Measurements from ENCODE around the gene GET4. TPM values are rescaled to one million over a fixed set of nuclear protein-coding genes. Genes with fewer than 3 reads are reported as not detected.
"Not testable (repeated sequence)": the region's sequence is repeated elsewhere in the genome, so short reads cannot be mapped to it uniquely, and the experiment has no call there.

The GET4 gene
- total and polyA plus RNA-seq, 5 experiments from 2014 or later = 23.0 to 64.1 (median 34.6) TPM

DNA sequence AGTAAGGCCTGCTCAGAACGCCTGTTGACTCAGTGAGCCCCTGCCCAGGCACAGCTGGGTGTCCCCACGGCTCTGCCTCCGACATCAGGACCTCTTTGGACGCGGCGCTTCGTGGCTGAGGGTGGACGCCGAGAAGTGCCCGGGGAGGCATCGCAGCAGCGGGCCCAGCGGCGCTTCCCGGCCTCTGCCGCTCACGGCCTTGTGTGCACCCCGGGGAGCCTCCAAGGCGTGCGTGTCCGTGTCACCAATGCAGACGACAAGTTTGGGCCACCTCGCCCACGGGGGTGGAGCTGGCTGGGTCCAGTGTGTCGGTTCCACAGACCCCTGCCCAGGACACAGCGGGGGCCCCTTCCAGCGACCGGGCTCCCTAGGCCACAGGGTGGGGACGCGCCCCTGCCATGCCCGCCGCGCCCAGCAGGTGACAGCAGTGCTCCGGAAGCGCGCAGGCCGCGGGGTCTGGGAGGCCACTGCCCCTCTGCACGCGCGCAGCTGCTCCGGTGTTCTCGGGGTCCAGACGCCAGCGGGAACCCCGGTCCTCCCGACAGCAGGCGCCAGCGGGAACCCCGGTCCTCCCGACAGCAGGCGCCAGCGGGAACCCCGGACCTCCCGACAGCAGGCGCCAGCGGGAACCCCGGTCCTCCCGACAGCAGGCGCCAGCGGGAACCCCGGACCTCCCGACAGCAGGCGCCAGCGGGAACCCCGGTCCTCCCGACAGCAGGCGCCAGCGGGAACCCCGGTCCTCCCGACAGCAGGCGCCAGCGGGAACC lies 32.4 kb downstream of the GET4 start:
- ATAC-seq = peak; percentile 65 to 77
- POLR2A ChIA-PET = interaction anchor here (0.6 to 2.5 kb wide), 12 partner anchors 10 to 224 kb away, joined by 3 to 13 read pairs (median 4); partner anchors contain the start of gene COX19
- not testable (repeated sequence) for H3K9me3 Mint-ChIP-seq, H3K36me3 Mint-ChIP-seq, H3K27me3 Mint-ChIP-seq
- peak; percentile 25 to 74 (median 64) for DNase-seq
- Mint-ChIP-seq H3K4me1 (peaks cover 2 to 15% (median 9%) of the 10 kb centered on the region in 4 donors), H3K4me3 (peak overlapping the region in 5 of 10 donors; percentile 22 to 50 (median 28)), H3K27ac (peak overlapping the region in 1 of 10 donors; percentile 24)

DNA sequence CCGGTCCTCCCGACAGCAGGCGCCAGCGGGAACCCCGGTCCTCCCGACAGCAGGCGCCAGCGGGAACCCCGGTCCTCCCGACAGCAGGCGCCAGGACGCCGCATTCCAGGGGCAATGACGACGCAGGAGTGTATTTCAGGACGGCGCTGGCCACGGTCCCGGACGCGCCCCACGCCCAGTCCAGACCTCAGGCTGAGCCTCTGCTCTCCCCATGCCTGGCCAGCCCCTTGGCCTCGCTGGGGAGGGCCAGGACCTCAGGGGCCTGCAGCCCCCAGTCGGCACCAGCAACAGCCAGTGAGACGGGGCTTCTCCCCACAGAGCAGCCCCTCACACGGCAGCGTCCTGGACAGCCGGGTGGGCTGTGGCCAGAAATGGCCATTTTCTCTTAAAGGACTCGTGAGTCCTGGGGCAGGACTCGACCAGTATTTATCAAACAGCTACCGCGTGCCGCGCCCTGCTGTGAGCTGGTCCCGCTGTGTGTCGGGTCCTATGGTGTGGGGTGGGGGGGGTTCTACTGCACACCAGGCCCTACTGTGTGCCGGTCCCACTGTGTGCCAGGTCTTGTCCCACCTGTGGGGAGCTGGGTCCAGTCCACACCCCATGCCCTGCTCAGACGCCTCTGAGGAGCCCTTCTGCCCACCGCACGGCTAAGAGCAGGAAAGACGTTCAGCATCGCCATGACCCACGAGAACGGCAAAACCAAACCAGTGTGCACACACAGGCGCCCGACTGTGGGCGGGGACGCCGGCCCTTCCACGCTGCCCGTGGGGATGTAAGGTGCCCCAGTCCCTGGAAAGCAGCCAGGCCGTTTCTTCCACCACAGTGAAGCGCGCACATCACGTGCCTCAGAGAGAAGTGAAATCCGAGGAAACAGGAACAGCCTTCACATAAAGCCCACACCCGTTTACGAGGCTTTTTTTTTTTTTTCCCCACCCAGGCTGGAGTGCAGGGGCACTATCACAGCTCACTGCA lies 33.3 kb downstream of the GET4 start:
- no peaks in the 10 kb centered on the region for H3K36me3 Mint-ChIP-seq
- peak overlapping the region; percentile 54 to 84 (median 72) for H3K4me3 Mint-ChIP-seq
- no peaks in the 10 kb centered on the region for H3K9me3 Mint-ChIP-seq
- ATAC-seq = peak; percentile 47 to 50
- POLR2A ChIA-PET = interaction anchor here (0.6 to 2.5 kb wide), 13 partner anchors 9 to 223 kb away, joined by 3 to 13 read pairs (median 5); partner anchors contain the start of gene COX19
- H3K4me1 Mint-ChIP-seq = peaks cover 2 to 15% (median 9%) of the 10 kb centered on the region in 4 donors
- H3K27me3 Mint-ChIP-seq = no peaks in the 10 kb centered on the region
- H3K27ac Mint-ChIP-seq = peak overlapping the region in 9 of 10 donors; percentile 40 to 80 (median 59)
- peak in 5 of 10 donors; percentile 32 to 46 (median 35) for DNase-seq

DNA sequence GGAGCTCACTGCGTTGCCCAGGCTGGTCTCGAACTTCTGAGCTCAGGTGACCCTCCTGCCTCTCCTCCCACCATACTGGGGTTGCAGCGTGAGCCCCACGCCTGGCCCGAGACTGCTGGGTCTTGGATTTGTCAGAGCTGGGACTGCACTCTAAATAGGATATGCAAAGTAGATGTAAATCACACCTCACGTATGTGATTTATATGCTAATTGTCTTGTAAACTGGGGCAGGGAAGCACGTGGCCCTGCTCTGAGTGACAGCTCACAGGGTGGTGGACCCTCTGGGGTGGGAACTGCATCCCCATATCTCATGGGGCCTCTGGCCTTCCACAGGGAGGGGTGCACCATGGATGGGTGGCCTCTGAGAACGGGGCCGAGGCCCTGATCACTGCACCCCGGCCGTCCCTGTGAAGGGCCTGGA lies 34.1 kb downstream of the GET4 start:
- H3K4me3 Mint-ChIP-seq = peak overlapping the region; percentile 54 to 84 (median 70)
- peak in 1 of 2 donors; percentile 26 for ATAC-seq

DNA sequence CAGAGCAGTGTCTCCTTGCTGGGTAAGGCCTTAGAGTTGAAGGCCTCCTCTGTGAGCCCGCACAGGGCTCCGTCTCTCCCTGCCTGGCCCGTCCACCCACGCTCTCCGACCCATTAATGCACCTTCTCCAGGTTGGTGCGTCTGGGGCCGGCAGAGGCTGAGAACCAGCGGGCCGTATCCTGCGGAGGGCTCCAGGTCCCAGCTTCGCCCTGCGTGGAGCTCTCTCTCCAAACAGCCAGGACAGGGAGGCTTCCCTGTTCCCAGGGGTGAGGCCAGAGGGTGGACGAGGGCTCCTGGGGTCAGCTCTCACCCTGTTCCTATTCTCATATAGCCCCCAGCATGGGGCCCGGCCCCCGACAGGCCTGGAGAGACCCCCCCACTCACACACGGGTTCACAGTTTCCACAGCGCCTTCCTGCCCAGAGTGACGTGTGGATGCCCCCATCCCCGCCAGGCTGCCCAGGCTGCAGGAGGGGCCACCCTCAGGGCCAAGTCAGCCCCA lies 34.6 kb downstream of the GET4 start:
- POLR2A ChIA-PET = interaction anchor here (0.9 to 2.5 kb wide), 6 partner anchors 10 to 66 kb away, joined by 3 to 13 read pairs (median 6); no protein-coding TSS in a partner anchor
- H3K27ac Mint-ChIP-seq = no peak overlapping the region
- DNase-seq = no peak
- no peaks in the 10 kb centered on the region for H3K9me3 Mint-ChIP-seq
- H3K4me1 Mint-ChIP-seq = peaks cover 2 to 15% (median 11%) of the 10 kb centered on the region in 4 donors
- ATAC-seq = no peak
- H3K4me3 Mint-ChIP-seq = no peak overlapping the region
- H3K36me3 Mint-ChIP-seq = no peaks in the 10 kb centered on the region
- no peaks in the 10 kb centered on the region for H3K27me3 Mint-ChIP-seq

More for the DNA sequence above, 34.1 kb downstream of the GET4 start:
- POLR2A ChIA-PET = interaction anchor here (0.9 to 2.5 kb wide), 7 partner anchors 11 to 65 kb away, joined by 3 to 13 read pairs (median 5); partner anchors contain the start of gene COX19
- Mint-ChIP-seq H3K9me3 (no peaks in the 10 kb centered on the region), H3K27ac (peak overlapping the region in 5 of 10 donors; percentile 6 to 80 (median 40)), H3K27me3 (no peaks in the 10 kb centered on the region), H3K4me1 (peaks cover 2 to 15% (median 9%) of the 10 kb centered on the region in 4 donors), H3K36me3 (no peaks in the 10 kb centered on the region)
- DNase-seq = no peak

DNA sequence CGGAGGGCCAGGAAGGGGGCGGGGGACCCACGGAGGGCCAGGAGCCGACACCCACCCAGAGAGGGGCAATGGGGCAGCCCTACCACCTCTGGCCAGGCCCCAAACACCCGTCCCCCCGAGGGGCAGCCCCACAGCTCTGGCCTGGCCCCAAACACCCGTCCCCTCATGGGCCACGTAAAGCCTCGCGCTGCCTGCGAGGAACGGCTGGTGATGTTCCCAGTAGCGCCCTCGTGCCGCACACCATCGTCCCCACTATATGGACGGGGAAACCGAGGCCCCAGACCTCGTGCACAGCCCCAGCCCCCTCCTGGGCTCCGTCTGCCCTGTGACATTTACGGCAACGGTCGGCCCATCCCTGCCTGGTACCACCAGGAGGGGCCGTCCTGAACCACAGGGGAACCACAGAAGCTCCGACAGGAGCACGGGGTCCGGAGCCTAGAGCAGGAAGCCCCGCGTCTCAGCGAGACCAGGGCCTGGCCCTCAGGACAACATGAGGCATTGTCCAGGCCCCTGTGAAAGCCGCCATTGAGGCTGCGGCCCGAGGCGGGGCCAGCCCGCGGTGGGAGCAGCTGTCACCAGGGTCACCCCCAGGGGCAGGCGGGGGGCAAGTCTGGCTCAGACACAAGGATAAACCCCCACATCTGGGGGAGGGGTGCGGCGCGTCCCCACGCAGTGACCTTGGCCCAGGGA lies 35.6 kb downstream of the GET4 start:
- Mint-ChIP-seq H3K4me1 (peaks cover 7 to 19% (median 13%) of the 10 kb centered on the region in 4 donors), H3K36me3 (no peaks in the 10 kb centered on the region), H3K27me3 (no peaks in the 10 kb centered on the region), H3K27ac (peak overlapping the region in 1 of 10 donors; percentile 33), H3K9me3 (no peaks in the 10 kb centered on the region), H3K4me3 (no peak overlapping the region)
- DNase-seq = no peak
- ATAC-seq = no peak
- POLR2A ChIA-PET = interaction anchor here (0.9 to 2.3 kb wide), 2 partner anchors 11 to 65 kb away, joined by 3 to 8 read pairs; no protein-coding TSS in a partner anchor

DNA sequence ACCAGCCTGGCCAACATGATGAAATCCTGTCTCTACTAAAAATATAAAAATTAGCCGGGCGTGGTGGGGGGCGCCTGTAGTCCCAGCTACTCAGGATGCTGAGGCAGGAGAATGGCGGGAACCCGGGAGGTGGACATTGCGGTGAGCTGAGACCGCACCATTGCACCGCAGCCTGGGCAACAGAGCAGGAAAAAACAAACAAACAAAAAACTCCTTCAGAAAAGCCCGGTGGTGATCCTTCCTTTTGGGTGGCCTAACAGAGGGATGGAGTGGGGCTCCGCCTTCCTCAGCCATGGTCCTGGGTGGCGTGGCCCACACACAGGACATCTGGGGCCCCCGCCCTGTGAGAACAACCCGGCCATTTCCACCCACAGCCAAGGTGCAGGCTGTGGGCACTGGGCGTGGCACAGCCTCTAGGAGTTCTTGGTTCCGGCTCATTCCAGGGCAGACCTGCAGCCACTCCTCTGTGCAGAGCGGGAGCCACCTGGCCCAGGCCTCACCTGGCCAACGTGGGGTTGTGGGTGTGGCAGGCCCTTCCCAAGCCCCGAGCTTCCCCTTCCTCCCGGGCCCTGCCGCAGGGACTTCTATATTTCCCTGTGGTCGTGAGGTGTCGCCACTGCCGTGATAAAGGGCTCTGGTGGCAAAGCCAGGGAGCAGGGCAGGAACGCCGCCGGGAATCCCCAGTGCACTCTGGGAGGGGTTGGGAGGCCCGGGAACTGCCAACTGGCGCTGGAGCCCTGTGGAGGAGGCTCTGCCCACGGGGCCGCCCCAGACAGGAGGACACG lies 37.6 kb downstream of the GET4 start:
- H3K4me3 Mint-ChIP-seq = peak overlapping the region in 1 of 10 donors; percentile 24
- no peaks in the 10 kb centered on the region for H3K9me3 Mint-ChIP-seq
- DNase-seq (no peak), ATAC-seq (no peak)
- H3K36me3 Mint-ChIP-seq = no peaks in the 10 kb centered on the region
- H3K27me3 Mint-ChIP-seq = no peaks in the 10 kb centered on the region
- peak overlapping the region in 1 of 10 donors; percentile 19 for H3K27ac Mint-ChIP-seq
- POLR2A ChIA-PET = interaction anchor here (2.3 kb wide), 1 partner anchor 9 kb away, joined by 8 read pairs; no protein-coding TSS in a partner anchor
- H3K4me1 Mint-ChIP-seq = peaks cover 8 to 19% (median 14%) of the 10 kb centered on the region in 4 donors

DNA sequence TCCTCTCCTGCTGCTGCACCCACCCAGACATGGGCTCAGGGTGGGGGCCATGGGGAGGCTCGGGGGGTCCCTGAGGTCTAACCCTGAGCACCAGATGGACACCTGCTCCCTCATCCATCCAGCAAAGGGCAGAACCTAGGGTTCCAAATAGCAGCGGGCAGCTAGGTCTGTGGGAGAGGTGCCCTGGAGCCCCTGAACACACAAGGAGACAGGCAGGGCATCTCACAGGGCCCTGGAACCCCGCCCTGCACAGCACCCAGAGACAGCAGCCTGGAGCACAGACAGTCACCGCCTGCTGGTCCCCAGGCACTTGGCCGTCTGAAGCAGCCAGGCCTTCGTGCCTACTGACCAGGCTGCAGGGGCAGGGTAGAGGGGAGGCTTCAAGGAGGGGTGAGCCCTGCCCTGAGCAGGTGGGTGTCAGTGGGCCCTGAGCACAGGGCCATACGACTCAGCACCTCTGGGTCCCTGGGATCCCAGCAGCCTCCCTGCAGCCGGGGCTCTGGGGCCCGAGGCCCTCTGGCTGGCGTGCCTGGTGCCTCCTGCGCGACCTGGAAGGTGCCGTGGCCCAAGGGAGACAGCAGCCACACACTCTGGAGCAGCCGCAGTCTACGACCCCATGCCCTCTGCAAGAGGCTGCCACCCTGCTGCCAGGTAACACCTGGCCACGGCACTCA lies 38.3 kb downstream of the GET4 start:
- Mint-ChIP-seq H3K4me3 (no peak overlapping the region), H3K4me1 (peaks cover 12 to 20% (median 17%) of the 10 kb centered on the region in 4 donors), H3K27ac (no peak overlapping the region), H3K27me3 (no peaks in the 10 kb centered on the region), H3K36me3 (no peaks in the 10 kb centered on the region), H3K9me3 (no peaks in the 10 kb centered on the region)
- no peak for DNase-seq
- no peak for ATAC-seq
- POLR2A ChIA-PET = no interaction called here

DNA sequence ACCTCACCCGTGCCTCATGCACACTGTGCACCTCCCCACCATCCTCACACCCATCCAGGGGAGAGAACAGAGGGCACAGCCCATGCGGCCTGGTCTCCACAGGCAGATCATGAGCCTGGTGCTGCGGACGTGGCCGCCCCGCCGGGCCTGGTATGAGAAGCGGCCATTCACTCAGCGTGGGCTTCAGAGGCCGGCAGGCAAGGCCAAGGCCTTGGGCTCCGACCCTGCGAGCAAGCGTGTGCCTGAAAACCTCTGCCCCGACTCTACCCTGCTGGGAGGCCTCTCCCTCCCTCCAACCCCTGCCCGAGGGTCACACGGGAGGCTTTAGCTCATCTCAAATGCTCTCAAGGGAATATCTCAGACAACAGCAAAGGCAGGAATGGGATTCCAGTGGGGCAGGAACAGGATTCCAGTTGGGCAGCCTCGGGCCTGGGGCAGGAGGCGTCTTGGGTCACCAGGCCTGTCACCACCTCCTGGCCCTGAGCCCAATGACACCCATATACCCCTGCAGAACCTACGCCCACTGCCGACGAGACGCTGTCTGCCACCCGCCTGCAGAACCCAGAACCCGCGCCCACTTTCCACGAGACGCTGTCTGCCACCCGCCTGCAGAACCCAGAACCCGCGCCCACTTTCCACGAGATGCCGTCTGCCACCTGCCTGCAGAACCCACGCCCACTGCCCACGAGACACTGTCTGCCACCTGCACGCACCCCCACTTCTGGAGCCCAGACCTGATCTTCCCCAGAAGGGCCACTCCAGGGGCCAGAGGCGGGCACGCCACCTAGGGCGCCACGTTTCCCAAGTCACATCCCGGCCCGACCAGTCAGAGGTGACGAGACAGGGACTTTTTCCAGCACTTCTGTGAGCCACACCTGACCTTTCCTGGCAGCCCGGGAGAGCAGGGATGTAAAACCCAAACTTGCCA lies 39.2 kb downstream of the GET4 start:
- Mint-ChIP-seq H3K4me3 (no peak overlapping the region), H3K27me3 (no peaks in the 10 kb centered on the region), H3K27ac (peak overlapping the region in 3 of 10 donors; percentile 37 to 52 (median 52)), H3K9me3 (no peaks in the 10 kb centered on the region), H3K4me1 (peaks cover 10 to 11% (median 11%) of the 10 kb centered on the region in 4 donors), H3K36me3 (no peaks in the 10 kb centered on the region)
- DNase-seq (no peak), ATAC-seq (no peak)
- POLR2A ChIA-PET = no interaction called here

DNA sequence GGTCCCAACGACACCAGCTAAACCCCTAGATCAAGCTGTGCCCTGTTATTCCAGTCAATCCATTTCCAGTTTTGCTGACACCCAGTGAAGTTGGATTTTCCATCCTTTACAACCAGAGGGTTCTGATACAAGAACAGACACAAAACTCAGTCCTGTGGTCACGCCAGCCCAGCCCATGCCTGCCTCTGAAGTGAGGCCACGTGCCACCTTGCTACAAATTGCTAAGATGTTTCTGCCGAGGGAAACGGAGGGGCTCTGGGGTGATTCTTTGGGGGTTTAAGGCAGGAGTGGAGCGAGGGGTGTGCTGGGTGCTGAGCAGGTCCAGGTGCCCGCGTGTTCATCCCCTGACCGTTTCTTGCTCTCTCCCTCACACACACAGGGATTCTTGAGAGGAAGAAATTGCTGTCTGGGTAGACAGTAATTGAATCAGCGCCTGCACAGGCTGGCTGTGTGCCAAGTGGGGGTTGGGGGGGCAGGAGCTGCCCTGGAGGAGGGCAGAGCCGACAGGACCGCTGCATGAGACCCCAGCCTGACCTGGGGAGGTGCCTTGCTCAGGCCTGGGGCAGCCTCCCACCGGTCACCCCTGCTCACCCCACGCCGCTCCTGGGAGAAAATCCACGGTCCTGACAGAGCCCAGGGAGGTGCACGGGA lies 40.1 kb downstream of the GET4 start:
- Mint-ChIP-seq H3K27ac (peak overlapping the region in 5 of 10 donors; percentile 2 to 79 (median 65)), H3K4me1 (peaks cover 10 to 19% (median 18%) of the 10 kb centered on the region in 4 donors), H3K27me3 (no peaks in the 10 kb centered on the region), H3K4me3 (no peak overlapping the region), H3K36me3 (no peaks in the 10 kb centered on the region), H3K9me3 (no peaks in the 10 kb centered on the region)
- no peak for ATAC-seq
- DNase-seq = peak in 1 of 10 donors; percentile 31
- POLR2A ChIA-PET = no interaction called here

Measured in naive thymus-derived CD8-positive, alpha-beta T cell (primary cell).